Erythroblast (primary cell): ENCODE measurements around the gene LMNTD2.

ENCODE experiments used
- GATA1 ChIP-seq: IDR thresholded peaks from 2 replicates; pipeline ENCODE4 v1.6.1; 2011; ENCODE audit warnings: low read depth, mild to moderate bottlenecking, control low read depth, low read length, moderate library complexity
- POLR2A ChIP-seq: IDR thresholded peaks from 2 replicates; pipeline ENCODE4 v1.6.1; 2011; ENCODE audit warnings: mild to moderate bottlenecking, low read length

DNA sequence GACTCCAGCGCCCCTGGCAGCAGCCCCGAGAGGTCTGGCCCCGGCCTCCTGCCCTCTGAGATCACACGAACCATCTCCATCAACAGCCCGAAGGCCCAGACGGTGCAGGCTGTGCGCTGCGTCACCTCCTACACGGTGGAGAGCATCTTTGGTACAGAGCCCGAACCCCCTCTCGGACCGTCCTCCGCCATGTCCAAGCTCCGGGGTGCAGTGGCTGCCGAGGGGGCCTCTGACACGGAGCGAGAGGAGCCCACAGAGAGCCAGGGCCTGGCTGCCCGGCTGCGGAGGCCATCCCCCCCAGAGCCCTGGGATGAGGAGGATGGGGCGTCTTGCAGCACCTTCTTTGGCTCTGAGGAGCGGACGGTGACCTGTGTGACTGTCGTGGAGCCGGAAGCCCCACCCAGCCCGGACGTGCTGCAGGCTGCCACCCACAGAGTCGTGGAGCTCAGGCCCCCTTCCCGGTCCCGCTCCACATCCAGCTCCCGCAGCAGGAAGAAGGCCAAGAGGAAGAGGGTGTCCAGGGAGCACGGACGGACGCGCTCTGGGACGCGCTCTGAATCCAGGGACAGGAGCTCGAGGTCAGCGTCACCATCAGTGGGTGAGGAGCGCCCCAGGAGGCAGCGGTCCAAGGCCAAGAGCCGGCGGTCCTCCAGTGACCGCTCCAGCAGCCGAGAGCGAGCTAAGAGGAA lies 47.6 kb upstream of the LMNTD2 start:
- TF ChIP-seq POLR2A (no peak), GATA1 (no peak)
